Activated CD8-positive, alpha-beta memory T cell treated with anti-CD3 and anti-CD28 coated beads for 36 hours (primary cell): ENCODE measurements around the gene CHMP5. TPM values are rescaled to one million over a fixed set of nuclear protein-coding genes. Genes with fewer than 3 reads are reported as not detected.

Experiments
- total RNA-seq, 2 experiments: library from RNA; stranded (reverse); gene quantifications; one replicate each; pipeline ENCODE4 v1.2.3, GENCODE V29; 2021

The CHMP5 gene
- total RNA-seq, 2 experiments from 2014 or later = 51.7 to 54.5 TPM

Other genes with a start within 250 kb of the CHMP5 start
- 100 to 1,000 TPM; 269 to 274 TPM for gene DNAJA1, start 239.8 kb upstream of the CHMP5 start, total RNA-seq
- gene SMU1, start 188.4 kb upstream of the CHMP5 start, total RNA-seq = 10 to 100 TPM; 27.4 to 27.6 TPM
- 10 to 100 TPM; 38.3 to 38.6 TPM for gene B4GALT1, start 97.7 kb upstream of the CHMP5 start, total RNA-seq
- not detected for gene SPINK4, start 24.9 kb upstream of the CHMP5 start, total RNA-seq
- gene BAG1, start 341 bp upstream of the CHMP5 start, total RNA-seq = 10 to 100 TPM; 76.9 to 78.8 TPM
- 10 to 100 TPM; 41.2 to 42.7 TPM for gene NFX1, start 25.5 kb downstream of the CHMP5 start, total RNA-seq
- not detected for gene AQP7, start 137.5 kb downstream of the CHMP5 start, total RNA-seq
- 1 to 10 TPM; 1.6 to 1.7 TPM for gene AQP3, start 182.5 kb downstream of the CHMP5 start, total RNA-seq
- gene NOL6, start 208.9 kb downstream of the CHMP5 start, total RNA-seq = 10 to 100 TPM; 82.0 to 83.7 TPM